GM12878 (cell line): ENCODE data around the gene ZER1. TPM values are rescaled to one million over a fixed set of nuclear protein-coding genes. Genes with fewer than 3 reads are reported as not detected.

ENCODE experiments used
- DPF2 ChIP-seq: fragments of 450-650 bp; IDR thresholded peaks from 2 replicates; pipeline ENCODE4 v1.6.1; 2017; ENCODE audit warnings: mild to moderate bottlenecking
- GATAD2B ChIP-seq: fragments of 450-650 bp; conservative IDR thresholded peaks from 2 replicates; pipeline ENCODE4 v1.6.1; 2017; ENCODE audit warnings: low read depth, mild to moderate bottlenecking, moderate library complexity
- IKZF2 ChIP-seq, 2 experiments: fragments of 450-650 bp; IDR thresholded peaks; 2 replicates each; pipeline ENCODE4 v1.6.1; 2017; ENCODE audit warnings: mild to moderate bottlenecking in 2 of 2, moderate library complexity in 2 of 2
- LARP7 ChIP-seq: fragments of 450-650 bp; IDR thresholded peaks from 2 replicates; pipeline ENCODE4 v1.6.1; 2017; ENCODE audit warnings: mild to moderate bottlenecking
- MEF2B ChIP-seq: fragments of 450-650 bp; IDR thresholded peaks from 2 replicates; pipeline ENCODE4 v1.6.1; 2018; ENCODE audit warnings: mild to moderate bottlenecking, moderate library complexity; ENCODE audit not compliant: partially characterized antibody, poor library complexity, severe bottlenecking
- NBN ChIP-seq: fragments of 450-650 bp; IDR thresholded peaks from 2 replicates; pipeline ENCODE4 v1.6.1; 2016
- NFYB ChIP-seq: IDR thresholded peaks from 2 replicates; pipeline ENCODE4 v1.6.1; 2011; ENCODE audit warnings: low read depth, mild to moderate bottlenecking, low read length, improper control_type of control experiment, moderate library complexity; ENCODE audit not compliant: insufficient read depth
- PML ChIP-seq: IDR thresholded peaks from 2 replicates; pipeline ENCODE4 v1.6.1; 2012; ENCODE audit warnings: low read length, inconsistent platforms
- SUPT20H ChIP-seq: IDR thresholded peaks from 2 replicates; pipeline ENCODE4 v1.6.1; 2011; ENCODE audit warnings: low read depth, mild to moderate bottlenecking, low read length, moderate library complexity, borderline replicate concordance; ENCODE audit not compliant: control insufficient read depth
- polyA plus RNA-seq, 11 experiments: library from polyadenylated mRNA; depleted of rRNA in 4 of 11; unstranded in 6 of 11; stranded (reverse) in 5 of 11; fragments of >200 nt; fragmentation: Nextera tagmentation in 4 of 11; fragmentation: Illumina TruSeq in 1 of 11; extraction: Ambion mirVana in 4 of 11; extraction: Trizol in 1 of 11; gene quantifications; 1 replicate in 1 of 11; 2 replicates in 10 of 11; pipeline versions ENCODE4 v1.2.1 to v1.2.3, GENCODE V29; 2011 to 2016; ENCODE audit warnings: inconsistent platforms in 2 of 11, missing spikeins in 2 of 11, low read depth in 1 of 11
- total RNA-seq, 4 experiments: library from RNA; depleted of rRNA in 3 of 4; stranded (reverse); fragments of >200 nt in 3 of 4; fragmentation: Illumina TruSeq in 1 of 4; extraction: Trizol in 1 of 4; gene quantifications; 2 replicates each; pipeline versions ENCODE4 v1.2.1 to v1.2.3, GENCODE V29; 2013 to 2021
- TF ChIP-seq, protein P1 (sequence below): fragments of 450-650 bp; IDR thresholded peaks from 2 replicates; pipeline ENCODE4 v1.6.1; 2017; ENCODE audit warnings: low read depth, mild to moderate bottlenecking, moderate library complexity
- TF ChIP-seq, protein P2 (sequence below): fragments of 450-650 bp; IDR thresholded peaks from 2 replicates; pipeline ENCODE4 v1.6.1; 2016; ENCODE audit warnings: mild to moderate bottlenecking

The ZER1 gene
- total and polyA plus RNA-seq, 10 of the 15 experiments (the other 5 are each of a cell fraction or from before 2014, with no cell fraction given) = 0.32 to 16.9 (median 7.9) TPM

DNA sequence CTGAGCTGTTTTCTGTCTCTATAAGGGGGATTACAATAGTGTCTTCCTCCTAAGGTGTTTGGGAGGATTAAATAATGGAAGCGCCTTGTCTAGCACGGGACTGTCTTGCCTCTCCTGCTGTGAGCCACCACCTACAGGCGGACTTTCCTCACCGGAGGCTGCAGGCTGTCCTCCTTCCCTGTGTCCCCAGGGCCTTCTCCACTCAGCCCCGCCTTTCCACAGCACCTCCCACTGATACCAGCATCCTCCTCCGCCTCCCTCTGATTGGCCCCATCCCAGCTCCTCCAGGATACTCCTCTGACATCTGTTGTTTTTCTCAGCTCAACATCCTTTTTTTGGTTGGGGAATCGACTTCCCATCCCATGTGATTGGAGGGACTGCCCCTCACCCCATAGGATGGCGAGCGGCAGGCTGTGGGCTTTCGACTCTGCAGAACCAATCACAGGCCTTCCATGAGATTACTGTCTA is 46.9 kb downstream of the ZER1 start (continued):
- TF ChIP-seq, protein P1, sequence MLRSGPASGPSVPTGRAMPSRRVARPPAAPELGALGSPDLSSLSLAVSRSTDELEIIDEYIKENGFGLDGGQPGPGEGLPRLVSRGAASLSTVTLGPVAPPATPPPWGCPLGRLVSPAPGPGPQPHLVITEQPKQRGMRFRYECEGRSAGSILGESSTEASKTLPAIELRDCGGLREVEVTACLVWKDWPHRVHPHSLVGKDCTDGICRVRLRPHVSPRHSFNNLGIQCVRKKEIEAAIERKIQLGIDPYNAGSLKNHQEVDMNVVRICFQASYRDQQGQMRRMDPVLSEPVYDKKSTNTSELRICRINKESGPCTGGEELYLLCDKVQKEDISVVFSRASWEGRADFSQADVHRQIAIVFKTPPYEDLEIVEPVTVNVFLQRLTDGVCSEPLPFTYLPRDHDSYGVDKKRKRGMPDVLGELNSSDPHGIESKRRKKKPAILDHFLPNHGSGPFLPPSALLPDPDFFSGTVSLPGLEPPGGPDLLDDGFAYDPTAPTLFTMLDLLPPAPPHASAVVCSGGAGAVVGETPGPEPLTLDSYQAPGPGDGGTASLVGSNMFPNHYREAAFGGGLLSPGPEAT = no peak
- TF ChIP-seq MEF2B = peak; percentile 56
- peak; percentile 32; the same call in 1 of the 2 replicates for TF ChIP-seq NBN
- peak; percentile 29 to 48; a peak in 1 of 4 replicates for TF ChIP-seq IKZF2 (IDR thresholded peaks at IDR 0.05)
- no peak for TF ChIP-seq SUPT20H
- TF ChIP-seq NFYB = peak; percentile 72
- TF ChIP-seq, protein P2, sequence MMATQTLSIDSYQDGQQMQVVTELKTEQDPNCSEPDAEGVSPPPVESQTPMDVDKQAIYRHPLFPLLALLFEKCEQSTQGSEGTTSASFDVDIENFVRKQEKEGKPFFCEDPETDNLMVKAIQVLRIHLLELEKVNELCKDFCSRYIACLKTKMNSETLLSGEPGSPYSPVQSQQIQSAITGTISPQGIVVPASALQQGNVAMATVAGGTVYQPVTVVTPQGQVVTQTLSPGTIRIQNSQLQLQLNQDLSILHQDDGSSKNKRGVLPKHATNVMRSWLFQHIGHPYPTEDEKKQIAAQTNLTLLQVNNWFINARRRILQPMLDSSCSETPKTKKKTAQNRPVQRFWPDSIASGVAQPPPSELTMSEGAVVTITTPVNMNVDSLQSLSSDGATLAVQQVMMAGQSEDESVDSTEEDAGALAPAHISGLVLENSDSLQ = peak; percentile 24; the same call in 1 of the 2 replicates
- 0 out of 2 replicates have a peak, but pooled peaks have one; percentile 39 for TF ChIP-seq GATAD2B
- TF ChIP-seq DPF2 = 0 out of 2 replicates have a peak, but pooled peaks have one; percentile 4
- TF ChIP-seq PML = no peak
- 0 out of 2 replicates have a peak, but pooled peaks have one; percentile 9 for TF ChIP-seq LARP7
- TF ChIP-seq, all 136 proteins: peak for 15
